Measurements from ENCODE around the gene TMEM41B. TPM values are rescaled to one million over a fixed set of nuclear protein-coding genes. Genes with fewer than 3 reads are reported as not detected.
A peak's percentile ranks its signal among the peaks of the same experiment; 100 is the strongest.

The TMEM41B gene
- total RNA-seq, 1 donor from 2014 or later = 25.5 TPM

GRCh38 chr11:9313648-9314290, 624 bp downstream of the TMEM41B start:
- peak; percentile 52 for DNase-seq
- peak; percentile 41 for ATAC-seq
- intact Hi-C loops (cut with micrococcal nuclease) = no loop called here

DNA sequence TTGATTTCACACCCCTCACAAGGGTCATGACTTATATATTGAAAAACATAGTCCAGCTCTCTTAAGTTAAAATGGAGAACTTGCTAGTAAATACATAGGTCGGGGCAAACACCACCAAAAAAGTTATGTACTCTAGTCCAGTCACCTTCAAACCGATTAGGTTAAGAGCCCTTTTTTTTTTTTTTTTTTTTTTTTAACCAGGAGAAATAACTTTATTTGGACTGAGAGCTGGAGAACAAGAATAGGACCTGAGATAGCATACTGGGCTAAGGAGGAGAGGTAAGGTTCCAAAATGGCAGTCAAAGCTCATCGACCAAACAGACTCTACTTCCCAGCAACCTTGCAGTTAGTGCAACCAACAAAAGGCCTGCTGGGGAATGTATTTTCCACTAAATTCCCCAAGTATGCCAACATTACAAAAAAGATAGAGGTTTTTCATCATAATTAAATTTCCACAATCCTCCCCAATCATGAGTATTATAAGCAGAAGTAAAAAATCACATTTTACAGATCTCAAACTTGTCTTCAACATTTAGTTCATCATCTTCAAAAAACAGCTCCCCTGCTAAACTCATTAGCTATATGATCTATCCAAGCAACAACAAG, 3.8 kb downstream of the TMEM41B start:
- ATAC-seq (no peak), DNase-seq (no peak)
- intact Hi-C loops (cut with micrococcal nuclease) = no loop called here

GRCh38 chr11:9304178-9304577, 10.2 kb downstream of the TMEM41B start:
- intact Hi-C loops (cut with micrococcal nuclease) = no loop called here
- no peak for DNase-seq

DNA sequence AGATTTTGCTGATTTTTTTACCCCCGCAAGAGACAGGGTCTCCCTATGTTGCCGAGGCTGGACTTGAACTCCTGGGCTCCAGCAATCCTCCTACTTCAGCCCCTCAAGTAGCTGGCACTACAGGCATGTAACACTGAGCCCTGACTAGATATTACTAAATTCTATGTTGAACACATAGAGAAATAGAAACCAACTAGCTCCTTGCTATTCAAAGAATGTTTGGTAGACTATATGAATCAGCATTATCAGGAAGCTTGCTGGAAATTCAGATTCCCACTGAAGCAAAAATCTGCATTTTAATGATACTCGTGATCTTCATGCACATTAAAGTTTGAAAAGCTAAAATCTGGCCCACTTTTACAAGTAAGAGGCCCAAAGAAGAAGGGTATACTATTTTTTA, 11.9 kb downstream of the TMEM41B start:
- ATAC-seq = no peak
- no peak for DNase-seq
- intact Hi-C loops (cut with micrococcal nuclease) = no loop called here

More at GRCh38 chr11:9304178-9304577, 10.2 kb downstream of the TMEM41B start:
- ATAC-seq = no peak

- DNase-seq = no peak
- no peak for ATAC-seq
- intact Hi-C loops (cut with micrococcal nuclease) = no loop called here
These were observed 12.7 kb downstream of the TMEM41B start for GRCh38 chr11:9301720-9302119.

- intact Hi-C loops (cut with micrococcal nuclease) = no loop called here
- ATAC-seq = no peak
- DNase-seq = no peak
These were observed 20.7 kb downstream of the TMEM41B start for GRCh38 chr11:9293646-9294045.

DNA sequence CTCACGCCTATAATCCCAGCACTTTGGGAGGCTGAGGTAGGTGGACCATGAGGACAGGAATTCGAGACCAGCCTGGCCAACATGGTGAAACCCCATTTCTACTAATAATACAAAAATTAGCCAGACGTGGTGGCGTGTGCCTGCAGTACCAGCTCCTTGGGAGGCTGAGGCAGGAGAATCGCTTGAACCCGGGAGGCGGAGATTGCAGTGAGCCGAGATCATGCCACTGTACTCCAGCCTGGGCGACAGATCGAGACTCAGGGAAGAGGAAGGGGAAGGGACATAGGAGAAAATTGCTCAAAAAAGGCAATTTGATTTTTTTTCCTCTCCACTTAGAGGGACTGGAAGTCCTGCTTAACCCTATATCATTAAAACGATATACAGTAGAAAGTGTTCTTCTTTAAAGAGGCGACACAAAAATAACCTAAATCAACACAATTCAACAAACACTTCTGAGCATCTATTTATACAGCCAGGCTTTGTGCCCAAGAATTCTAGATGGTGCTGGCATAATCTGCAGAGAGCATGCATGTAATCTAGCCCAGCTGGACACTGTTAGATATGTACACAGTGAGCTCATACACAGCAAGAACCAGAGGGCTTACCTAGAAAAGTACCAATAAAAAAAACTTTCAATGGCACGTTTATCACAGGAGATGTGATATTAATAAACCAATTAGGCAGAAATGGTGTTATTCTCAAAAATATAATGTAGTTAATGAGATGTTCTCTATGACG, 28.4 kb downstream of the TMEM41B start:
- DNase-seq (no peak), ATAC-seq (peak; percentile 97)
- intact Hi-C loops (cut with micrococcal nuclease) = no loop called here

DNA sequence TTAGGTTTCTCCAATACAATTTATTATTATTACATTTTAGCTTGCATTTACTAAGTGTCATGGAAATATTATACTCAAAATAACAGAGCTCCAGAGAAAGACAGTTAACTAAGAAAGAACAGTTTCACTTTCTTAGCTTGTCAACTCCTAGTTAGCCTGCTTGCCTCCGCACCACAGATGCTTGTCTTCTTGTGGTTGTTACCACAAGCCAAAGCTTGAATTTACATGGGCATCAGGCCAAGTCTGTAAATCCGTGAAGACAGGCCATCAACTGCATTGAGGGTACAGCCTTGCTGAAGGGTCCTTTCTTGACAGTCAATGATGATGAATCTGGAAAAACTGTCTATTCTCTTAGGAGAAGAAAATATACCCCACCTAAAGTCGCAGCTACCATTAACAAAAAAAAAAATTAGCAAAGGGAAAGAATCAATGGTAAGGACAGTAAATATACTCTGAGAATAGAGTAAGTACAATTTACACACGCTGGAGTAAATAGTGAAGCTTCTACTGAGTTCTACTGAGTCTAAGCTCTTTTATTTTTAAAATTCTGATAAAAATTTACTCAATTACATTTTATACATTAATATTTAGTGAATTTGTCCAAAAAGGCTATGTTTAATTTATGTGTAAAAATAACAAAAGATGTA, 33.6 kb downstream of the TMEM41B start:
- no peak for DNase-seq
- ATAC-seq = peak; percentile 42
- intact Hi-C loops (cut with micrococcal nuclease) = no loop called here

- ATAC-seq = no peak
- DNase-seq = no peak
- intact Hi-C loops (cut with micrococcal nuclease) = no loop called here
These were observed 37.2 kb downstream of the TMEM41B start for GRCh38 chr11:9277176-9277575.

- ATAC-seq = no peak
- intact Hi-C loops (cut with micrococcal nuclease) = no loop called here
- no peak for DNase-seq
These were observed 37.8 kb downstream of the TMEM41B start for GRCh38 chr11:9276571-9276970.

GRCh38 chr11:9274499-9275258, 39.7 kb downstream of the TMEM41B start:
- ATAC-seq (peak; percentile 80), DNase-seq (no peak)
- intact Hi-C loops (cut with micrococcal nuclease) = no loop called here

GRCh38 chr11:9273376-9274336, 40.7 kb downstream of the TMEM41B start:
- DNase-seq = no peak
- intact Hi-C loops (cut with micrococcal nuclease) = no loop called here
- no peak for ATAC-seq

- intact Hi-C loops (cut with micrococcal nuclease) = no loop called here
- DNase-seq (no peak), ATAC-seq (no peak)
These were observed 44.8 kb downstream of the TMEM41B start for GRCh38 chr11:9269492-9270013.

DNA sequence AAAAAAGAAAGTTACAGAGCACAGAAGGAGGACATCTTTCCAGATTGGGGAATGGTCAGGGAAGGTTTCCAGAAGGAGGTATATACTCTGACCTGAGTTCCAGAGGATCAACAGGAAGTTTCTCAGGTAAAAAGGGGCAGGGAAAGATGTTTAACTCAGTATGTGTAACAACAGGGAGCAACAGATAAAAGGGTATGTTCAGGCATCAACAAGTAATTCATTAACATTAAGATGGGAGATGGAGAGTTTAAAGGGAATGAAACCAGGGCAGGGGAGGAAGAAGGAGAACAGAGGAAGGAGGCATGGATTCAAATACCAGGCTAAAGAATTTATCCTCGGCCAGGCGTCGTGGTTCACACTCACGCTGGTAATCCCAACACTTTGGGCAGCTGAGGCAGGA, 46.7 kb downstream of the TMEM41B start:
- ATAC-seq = no peak
- intact Hi-C loops (cut with micrococcal nuclease) = no loop called here
- DNase-seq = no peak

GRCh38 chr11:9266926-9267325, 47.5 kb downstream of the TMEM41B start:
- ATAC-seq = no peak
- no peak for DNase-seq
- intact Hi-C loops (cut with micrococcal nuclease) = no loop called here

- ATAC-seq (no peak), DNase-seq (no peak)
- intact Hi-C loops (cut with micrococcal nuclease) = no loop called here
These were observed 48.2 kb downstream of the TMEM41B start for GRCh38 chr11:9266132-9266736.

DNA sequence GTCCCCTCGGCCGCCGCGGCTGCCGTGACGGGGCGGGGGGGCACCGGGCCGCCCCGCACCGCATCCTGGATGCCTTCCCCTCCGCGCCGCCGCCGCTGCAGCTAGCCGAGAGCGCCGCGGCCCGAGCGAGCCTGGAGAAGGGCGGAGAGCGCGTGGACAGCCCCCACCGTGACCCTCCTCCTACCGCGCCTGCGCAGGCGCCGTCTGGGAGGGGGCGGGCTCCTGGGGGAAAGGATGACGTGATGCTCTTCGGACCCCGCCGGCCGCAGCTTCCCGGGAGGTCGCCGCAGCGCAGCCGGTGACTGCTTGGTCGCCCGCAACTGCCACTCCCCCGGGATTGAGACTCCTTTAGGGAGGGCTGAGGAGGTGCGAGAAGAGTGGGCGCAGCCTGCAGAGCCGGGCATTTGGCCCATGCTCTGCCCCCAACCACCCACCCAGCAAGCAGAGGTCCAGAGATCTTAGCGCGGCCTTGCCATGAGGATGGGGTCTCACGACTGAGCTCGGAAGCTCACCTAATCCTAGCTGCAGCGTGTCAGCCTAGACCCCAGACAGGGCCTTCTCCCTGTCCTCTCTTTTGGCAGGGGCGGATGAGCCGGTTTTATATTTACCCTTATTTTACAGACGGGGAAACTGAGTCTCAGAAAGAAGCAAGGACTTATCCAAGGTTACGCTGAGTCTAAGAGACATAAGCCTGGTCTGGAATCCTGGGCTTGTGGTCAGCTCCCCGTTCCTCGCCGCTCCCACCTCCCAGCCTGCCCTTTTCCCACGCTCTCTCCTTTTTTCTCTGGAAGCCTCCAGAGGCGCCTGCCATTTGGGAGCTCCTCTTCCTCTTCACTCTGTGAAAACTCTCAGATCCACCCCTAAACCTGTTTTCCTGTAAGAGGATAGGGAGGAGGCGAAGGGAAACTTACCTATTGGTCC, 48.9 kb downstream of the TMEM41B start, which contains the start of gene DENND5A:
DENND5A (minus strand) TSS at position 140 of the 921 bp plus-strand sequence. CDS start 281 bp downstream, outside the sequence.
- intact Hi-C loops (cut with micrococcal nuclease) = no loop called here
- ATAC-seq = peak; percentile 92
- peak; percentile 93 for DNase-seq

Measured in left ventricle myocardium superior (tissue), 1 donor.